D721Med (cell line): Measurements from ENCODE around the gene OR5H2.
"Not testable (repeated sequence)": the region's sequence is repeated elsewhere in the genome, so short reads cannot be mapped to it uniquely, and the experiment has no call there.

ENCODE experiments used
- DNase-seq: peaks from one replicate; pipeline ENCODE4 v3.0.0; 2011; ENCODE audit warnings: low spot score; ENCODE audit not compliant: insufficient read length
- FAIRE-seq: peaks from 2 replicates; lab custom pipeline; 2011; peaks lifted over from hg19 to GRCh38; lab: Jason Lieb, UNC
- CTCF ChIP-seq: IDR thresholded peaks from 2 replicates; pipeline ENCODE4 v1.5.1; 2012; ENCODE audit warnings: mild to moderate bottlenecking, control low read depth; ENCODE audit not compliant: insufficient read depth; ENCODE audit errors: missing control alignments

The OR5H2 gene

GRCh38 chr3:98282205-98282604 lies at the start of gene OR5H2:
Gene OR5H2 (plus strand): TSS chr3:98282505. CDS start chr3:98282903, 398 bp downstream.
- TF ChIP-seq CTCF: no peak
- no peak for FAIRE-seq
- DNase-seq: no peak

- no peak for TF ChIP-seq CTCF
- DNase-seq: no peak
- FAIRE-seq: no peak
Measured at GRCh38 chr3:98233468-98233867, 48.8 kb upstream of the OR5H2 start.

- no peak for FAIRE-seq
- DNase-seq: no peak
- TF ChIP-seq CTCF: no peak
Measured at GRCh38 chr3:98240131-98240530, 42.2 kb upstream of the OR5H2 start.

DNA sequence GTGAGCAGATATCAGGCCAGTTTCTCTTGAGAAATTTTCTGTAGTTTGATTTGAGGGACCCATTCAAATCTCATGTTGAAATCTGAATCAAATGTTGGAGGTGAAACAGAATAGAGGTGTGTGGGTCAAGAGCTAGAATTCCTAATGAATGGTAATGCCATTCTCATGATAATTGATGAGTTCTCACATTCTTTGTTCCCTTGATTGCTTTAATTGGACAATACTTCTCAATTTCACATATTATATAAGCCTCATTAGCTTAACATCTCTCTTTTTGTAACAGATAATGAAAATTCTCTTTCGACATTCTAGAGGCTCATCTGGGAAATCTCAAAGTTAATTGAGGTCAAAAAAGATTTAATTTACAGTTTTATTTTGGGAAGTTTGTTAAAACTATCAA lies 40.1 kb upstream of the OR5H2 start:
- no peak for TF ChIP-seq CTCF
- DNase-seq (no peak), FAIRE-seq (no peak)

- FAIRE-seq (no peak), DNase-seq (no peak)
- no peak for TF ChIP-seq CTCF
Measured at GRCh38 chr3:98243843-98244242, 38.5 kb upstream of the OR5H2 start.

DNA sequence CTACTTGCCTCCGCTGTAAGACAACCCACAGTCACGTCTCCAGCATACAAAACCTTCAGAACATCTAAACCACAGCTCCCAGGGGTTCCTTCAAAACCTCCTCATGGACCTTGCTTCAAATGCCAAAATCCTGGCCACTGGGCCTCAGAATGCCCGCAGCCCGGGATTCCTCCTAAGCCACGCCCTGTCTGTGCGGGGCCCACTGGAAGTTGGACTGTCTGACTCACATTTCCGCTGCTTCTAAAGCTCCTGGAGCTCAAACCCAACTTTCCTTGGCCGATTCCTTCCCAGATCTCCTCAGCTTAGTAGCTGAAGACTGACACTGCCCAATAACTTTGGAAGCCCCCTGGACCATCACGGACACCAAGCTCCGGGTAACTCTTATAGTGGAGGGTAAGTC lies 36.2 kb upstream of the OR5H2 start:
- DNase-seq: no peak
- TF ChIP-seq CTCF: no peak
- no peak for FAIRE-seq

DNA sequence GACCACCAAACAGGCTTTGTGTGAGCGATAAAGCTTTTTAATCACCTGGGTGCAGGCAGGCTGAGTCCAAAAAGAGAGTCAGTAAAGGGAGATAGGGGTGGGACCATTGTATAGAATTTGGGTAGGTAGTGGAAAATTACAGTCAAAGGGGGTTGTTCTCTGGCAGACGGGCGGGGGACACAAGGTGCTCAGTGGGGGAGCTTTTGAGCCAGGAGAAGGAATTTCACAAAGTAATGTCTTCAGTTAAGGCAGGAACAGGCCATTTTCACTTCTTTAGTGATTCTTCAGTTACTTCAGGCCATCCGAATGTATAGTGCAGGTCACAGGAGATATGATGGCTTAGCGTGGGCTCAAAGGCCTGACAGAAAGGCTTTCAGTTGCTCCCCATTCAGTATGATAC lies 26.3 kb upstream of the OR5H2 start:
- not testable (repeated sequence) for FAIRE-seq, DNase-seq

- DNase-seq (no peak), FAIRE-seq (no peak)
- no peak for TF ChIP-seq CTCF
Measured at GRCh38 chr3:98259707-98260106, 22.6 kb upstream of the OR5H2 start.
